ENCODE results near the gene ZNF723. TPM values are rescaled to one million over a fixed set of nuclear protein-coding genes. Genes with fewer than 3 reads are reported as not detected.
A peak's percentile ranks its signal among the peaks of the same experiment; 100 is the strongest.
"Not testable (repeated sequence)": the region's sequence is repeated elsewhere in the genome, so short reads cannot be mapped to it uniquely, and the experiment has no call there.

ZNF723 gene
- total and polyA plus RNA-seq, 4 experiments from 2014 or later, result not detected

GRCh38 chr19:22831211-22831610 lies 880 bp upstream of the ZNF723 start:
- no peak overlapping the region for H3K4me3 Mint-ChIP-seq
- H3K27ac ChIP-seq (ENCODE audit: low read depth, low read length), result no peak overlapping the region
- H3K9me3 ChIP-seq (ENCODE audit: control insufficient read depth in 1 of 2, low read length in 2 of 2), result peaks cover 0 to 6% of the 10 kb centered on the region in 2 donors
- H3K27me3 Mint-ChIP-seq, result no peaks in the 10 kb centered on the region
- H3K4me1 Mint-ChIP-seq, result no peaks in the 10 kb centered on the region
- no peaks in the 10 kb centered on the region for H3K36me3 Mint-ChIP-seq
- DNase-seq, result no peak
- intact Hi-C loops (cut with micrococcal nuclease), result no loop called here
- H3K4me3 ChIP-seq (ENCODE audit: low read length in 2 of 2), result no peak overlapping the region
- ChIA-PET POLR2A (ENCODE audit: partially characterized antibody) (no interaction called here), CTCF (ENCODE audit: partially characterized antibody) (no interaction called here)
- peaks cover 0 to 51% (median 23%) of the 10 kb centered on the region in 8 donors for H3K9me3 Mint-ChIP-seq
- no peaks in the 10 kb centered on the region for H3K36me3 ChIP-seq (ENCODE audit: insufficient read depth, low read length)
- no peak overlapping the region for H3K27ac Mint-ChIP-seq
- no peaks in the 10 kb centered on the region for H3K4me1 ChIP-seq (ENCODE audit: insufficient read depth, low read length)
- no peaks in the 10 kb centered on the region for H3K27me3 ChIP-seq (ENCODE audit: insufficient read depth, low read length)

GRCh38 chr19:22857713-22858320 lies 25.7 kb downstream of the ZNF723 start:
- H3K9me3 ChIP-seq (ENCODE audit: control insufficient read depth in 1 of 2, low read length in 2 of 2), result peaks cover 0 to 23% of the 10 kb centered on the region in 2 donors
- H3K27me3 Mint-ChIP-seq; H3K4me3 Mint-ChIP-seq; H3K27ac Mint-ChIP-seq; H3K4me1 ChIP-seq (ENCODE audit: insufficient read depth, low read length); H3K27ac ChIP-seq (ENCODE audit: low read depth, low read length); H3K4me1 Mint-ChIP-seq; H3K4me3 ChIP-seq (ENCODE audit: low read length in 2 of 2); POLR2A ChIA-PET (ENCODE audit: partially characterized antibody); DNase-seq; CTCF ChIA-PET (ENCODE audit: partially characterized antibody); intact Hi-C loops (cut with micrococcal nuclease); H3K27me3 ChIP-seq (ENCODE audit: insufficient read depth, low read length); H3K36me3 ChIP-seq (ENCODE audit: insufficient read depth, low read length): not testable (repeated sequence)
- Mint-ChIP-seq H3K9me3 (peaks cover 0 to 77% (median 54%) of the 10 kb centered on the region in 8 donors), H3K36me3 (peaks cover 9 to 17% of the 10 kb centered on the region in 2 donors)

- H3K27me3 Mint-ChIP-seq, result no peaks in the 10 kb centered on the region
- H3K36me3 ChIP-seq (ENCODE audit: insufficient read depth, low read length), result no peaks in the 10 kb centered on the region
- intact Hi-C loops (cut with micrococcal nuclease), result no loop called here
- H3K36me3 Mint-ChIP-seq, result no peaks in the 10 kb centered on the region
- no peak overlapping the region for H3K27ac Mint-ChIP-seq
- ChIA-PET CTCF (ENCODE audit: partially characterized antibody) (no interaction called here), POLR2A (ENCODE audit: partially characterized antibody) (no interaction called here)
- H3K4me1 ChIP-seq (ENCODE audit: insufficient read depth, low read length), result no peaks in the 10 kb centered on the region
- H3K27ac ChIP-seq (ENCODE audit: low read depth, low read length), result no peak overlapping the region
- H3K9me3 Mint-ChIP-seq, result peaks cover 0 to 28% (median 19%) of the 10 kb centered on the region in 8 donors
- no peak overlapping the region for H3K4me3 Mint-ChIP-seq
- H3K27me3 ChIP-seq (ENCODE audit: insufficient read depth, low read length), result no peaks in the 10 kb centered on the region
- no peaks in the 10 kb centered on the region for H3K4me1 Mint-ChIP-seq
- DNase-seq, result peak in 3 of 5 donors; percentile 2 to 9 (median 2)
- no peak overlapping the region for H3K4me3 ChIP-seq (ENCODE audit: low read length in 2 of 2)
- peaks cover 0 to 4% of the 10 kb centered on the region in 2 donors for H3K9me3 ChIP-seq (ENCODE audit: control insufficient read depth in 1 of 2, low read length in 2 of 2)
These were observed 50.7 kb downstream of the ZNF723 start for GRCh38 chr19:22882797-22883196.

- no peak for DNase-seq
These were observed 61.8 kb downstream of the ZNF723 start for GRCh38 chr19:22893855-22894270.

DNA sequence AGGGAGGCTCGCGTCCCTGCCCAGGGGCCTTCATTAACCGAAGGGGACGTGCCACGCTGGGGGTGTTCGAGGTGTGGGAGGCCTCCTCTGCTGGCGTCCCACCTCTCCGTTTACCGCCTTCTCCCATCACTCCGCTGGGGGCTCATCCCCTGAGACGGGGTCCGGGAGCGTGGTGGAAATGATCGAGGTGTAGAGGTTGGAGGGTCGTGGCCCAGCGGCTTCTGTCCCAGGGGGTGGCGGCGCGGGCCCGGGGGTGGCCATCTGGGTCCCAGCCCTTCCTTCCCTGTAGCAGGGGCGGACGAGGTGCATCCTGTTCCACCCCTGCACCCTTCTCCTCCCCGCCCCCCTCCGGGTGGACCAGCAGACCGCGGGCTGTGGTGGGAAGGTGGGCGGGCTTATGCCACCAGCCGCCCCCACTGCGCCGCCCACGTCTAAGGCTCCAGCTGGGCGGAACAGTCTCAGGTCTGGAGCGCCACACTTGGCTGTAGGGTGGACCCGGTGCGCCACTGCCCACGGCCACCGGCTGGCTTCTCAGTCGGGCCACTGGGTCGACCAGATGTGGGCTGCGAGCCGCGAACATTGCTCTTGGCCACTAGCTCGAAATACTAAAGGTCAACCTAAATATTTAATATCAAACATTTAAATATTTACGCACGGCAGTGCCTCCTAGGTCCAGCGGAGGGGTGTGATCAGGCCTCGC lies 69.5 kb downstream of the ZNF723 start:
- no peaks in the 10 kb centered on the region for H3K4me1 ChIP-seq (ENCODE audit: insufficient read depth, low read length)
- H3K4me1 Mint-ChIP-seq, result no peaks in the 10 kb centered on the region
- peaks cover 0 to 7% of the 10 kb centered on the region in 2 donors for H3K9me3 ChIP-seq (ENCODE audit: control insufficient read depth in 1 of 2, low read length in 2 of 2)
- H3K27me3 ChIP-seq (ENCODE audit: insufficient read depth, low read length), result no peaks in the 10 kb centered on the region
- intact Hi-C loops (cut with micrococcal nuclease), result no loop called here
- H3K4me3 Mint-ChIP-seq, result no peak overlapping the region
- POLR2A ChIA-PET (ENCODE audit: partially characterized antibody), result no interaction called here
- no peak overlapping the region for H3K27ac Mint-ChIP-seq
- H3K27ac ChIP-seq (ENCODE audit: low read depth, low read length), result no peak overlapping the region
- no peaks in the 10 kb centered on the region for H3K36me3 ChIP-seq (ENCODE audit: insufficient read depth, low read length)
- DNase-seq, result no peak
- peaks cover 0 to 59% (median 44%) of the 10 kb centered on the region in 8 donors for H3K9me3 Mint-ChIP-seq
- H3K36me3 Mint-ChIP-seq, result no peaks in the 10 kb centered on the region
- H3K4me3 ChIP-seq (ENCODE audit: low read length in 2 of 2), result no peak overlapping the region
- no peaks in the 10 kb centered on the region for H3K27me3 Mint-ChIP-seq
- CTCF ChIA-PET (ENCODE audit: partially characterized antibody), result no interaction called here

More at GRCh38 chr19:22893855-22894270, 61.8 kb downstream of the ZNF723 start:
- peaks cover 0 to 2% of the 10 kb centered on the region in 2 donors for H3K36me3 Mint-ChIP-seq
- H3K4me1 Mint-ChIP-seq, result no peaks in the 10 kb centered on the region
- CTCF ChIA-PET (ENCODE audit: partially characterized antibody), result no interaction called here
- no peak overlapping the region for H3K4me3 Mint-ChIP-seq
- H3K27me3 Mint-ChIP-seq, result no peaks in the 10 kb centered on the region
- peaks cover 0 to 50% (median 31%) of the 10 kb centered on the region in 8 donors for H3K9me3 Mint-ChIP-seq
- no peak overlapping the region for H3K27ac ChIP-seq (ENCODE audit: low read depth, low read length)
- H3K27me3 ChIP-seq (ENCODE audit: insufficient read depth, low read length), result no peaks in the 10 kb centered on the region
- H3K4me1 ChIP-seq (ENCODE audit: insufficient read depth, low read length), result no peaks in the 10 kb centered on the region
- POLR2A ChIA-PET (ENCODE audit: partially characterized antibody), result no interaction called here
- no peaks in the 10 kb centered on the region for H3K36me3 ChIP-seq (ENCODE audit: insufficient read depth, low read length)
- no peak overlapping the region for H3K4me3 ChIP-seq (ENCODE audit: low read length in 2 of 2)
- H3K27ac Mint-ChIP-seq, result no peak overlapping the region
- no peaks in the 10 kb centered on the region for H3K9me3 ChIP-seq (ENCODE audit: control insufficient read depth in 1 of 2, low read length in 2 of 2)
- intact Hi-C loops (cut with micrococcal nuclease), result no loop called here

Other genes starting within 250 kb of the ZNF723 start
- under 1 TPM; 0.64 TPM for gene ZNF492, start 198.0 kb upstream of the ZNF723 start, total RNA-seq
- gene ZNF492, start 198.0 kb upstream of the ZNF723 start, polyA plus RNA-seq, result under 1 TPM in 1 of 2 donors, not detected in 1; 0.08 TPM
- gene ZNF99, start 48.1 kb upstream of the ZNF723 start, total RNA-seq, result not detected
- not detected for gene ZNF99, start 48.1 kb upstream of the ZNF723 start, polyA plus RNA-seq
- not detected for gene ZNF728, start 170.9 kb downstream of the ZNF723 start, total RNA-seq
- not detected for gene ZNF728, start 170.9 kb downstream of the ZNF723 start, polyA plus RNA-seq